A549 (cell line): ENCODE results near the gene NLRP3. TPM values are rescaled to one million over a fixed set of nuclear protein-coding genes. Genes with fewer than 3 reads are reported as not detected.

ENCODE experiments used
- ATAC-seq, 2 experiments: fragments of 200-7000 bp in 1 of 2; fragments of >200 bp in 1 of 2; cut with Nextera tagmentation in 1 of 2; cut with Tn5 transposase in 1 of 2; 3 replicates each; pipeline versions ENCODE4 v1.8.0 to v1.9.1; 2018 to 2020; ENCODE audit warnings: mild to moderate bottlenecking in 1 of 2, moderate library complexity in 1 of 2
- CTCF ChIA-PET: fragments of 300-600 bp; sonication (Branson Sonifier 250); formaldehyde crosslinking; extraction: SDS; loops from one replicate; lab custom pipeline; 2021; ENCODE audit warnings: antibody characterized with exemption, inconsistent platforms; lab: Yijun Ruan, JAX
- POLR2A ChIA-PET: fragments of 350-600 bp; formaldehyde crosslinking; extraction: SDS; loops from one replicate; lab custom pipeline; 2021; ENCODE audit warnings: antibody characterized with exemption, inconsistent platforms; lab: Yijun Ruan, JAX
- DNase-seq, 2 experiments: peaks; one replicate each; pipeline versions ENCODE4 v3.0.0 to v3.0.0-alpha.2; 2011 to 2016; ENCODE audit warnings: low read depth in 1 of 2, low spot score in 1 of 2
- FAIRE-seq: peaks from 2 replicates; lab custom pipeline; 2011; peaks lifted over from hg19 to GRCh38; lab: Jason Lieb, UNC
- H3K27ac ChIP-seq, 2 experiments: fragments of >200 bp; sonication (Bioruptor Twin); formaldehyde crosslinking; 3 replicates each; pipeline ENCODE4 v1.5.1; 2016 to 2017
- H3K4me1 ChIP-seq: fragments of >200 bp; sonication (Bioruptor Twin); formaldehyde crosslinking; 3 replicates; pipeline ENCODE4 v1.6.1; 2016
- H3K4me2 ChIP-seq: fragments of >200 bp; sonication (Bioruptor Twin); formaldehyde crosslinking; 3 replicates; pipeline ENCODE4 v1.6.1; 2016
- H3K4me3 ChIP-seq: fragments of >200 bp; sonication (Bioruptor Twin); formaldehyde crosslinking; 3 replicates; pipeline ENCODE4 v1.5.1; 2016
- H3K9me3 ChIP-seq: fragments of >200 bp; sonication (Bioruptor Twin); formaldehyde crosslinking; 3 replicates; pipeline ENCODE4 v1.6.1; 2016
- BHLHE40 ChIP-seq: IDR thresholded peaks from 2 replicates; pipeline ENCODE4 v1.6.1; 2012; ENCODE audit warnings: low read depth, low read length, inconsistent platforms
- CBX2 ChIP-seq: fragments of 200-600 bp; sonication (generic); IDR thresholded peaks from 2 replicates; pipeline ENCODE4 v1.6.1; 2016; ENCODE audit warnings: low read depth, mild to moderate bottlenecking, borderline replicate concordance
- CHD2 ChIP-seq: fragments of 150-350 bp; IDR thresholded peaks from 2 replicates; pipeline ENCODE4 v1.6.1; 2014; ENCODE audit warnings: low read length; ENCODE audit not compliant: partially characterized antibody
- EHF ChIP-seq: fragments of 250-450 bp; sonication (Bioruptor Pico); IDR thresholded peaks from 2 replicates; pipeline ENCODE4 v1.5.0; 2020; ENCODE audit warnings: mild to moderate bottlenecking
- EHMT2 ChIP-seq: fragments of 200-600 bp; sonication (generic); IDR thresholded peaks from 2 replicates; pipeline ENCODE4 v1.6.1; 2016; ENCODE audit warnings: antibody characterized with exemption, low read depth, mild to moderate bottlenecking, moderate library complexity
- EP300 ChIP-seq, 2 experiments: fragments of >200 bp; sonication (Bioruptor Twin); formaldehyde crosslinking; IDR thresholded peaks; 2 replicates in 1 of 2; 3 replicates in 1 of 2; pipeline ENCODE4 v1.6.1; 2016 to 2017
- FOSB ChIP-seq: fragments of 250-450 bp; sonication (Bioruptor Pico); IDR thresholded peaks from 2 replicates; pipeline ENCODE4 v1.5.0; 2020; ENCODE audit warnings: mild to moderate bottlenecking, moderate library complexity
- FOSL2 ChIP-seq, 2 experiments: fragments of 450-650 bp in 1 of 2; fragments of >200 bp in 1 of 2; sonication (Bioruptor Twin) in 1 of 2; formaldehyde crosslinking; IDR thresholded peaks; 2 replicates each; pipeline versions ENCODE4 v1.5.0 to v1.6.1; 2016 to 2020; ENCODE audit warnings: mild to moderate bottlenecking in 1 of 2, moderate library complexity in 1 of 2
- HEYL ChIP-seq: fragments of 250-450 bp; sonication (Bioruptor Pico); IDR thresholded peaks from 2 replicates; pipeline ENCODE4 v1.8.0; 2021; ENCODE audit warnings: mild to moderate bottlenecking, moderate library complexity
- HOXB5 ChIP-seq: fragments of 250-450 bp; sonication (Bioruptor Pico); IDR thresholded peaks from 2 replicates; pipeline ENCODE4 v1.5.0; 2020; ENCODE audit warnings: mild to moderate bottlenecking, moderate library complexity
- KDM1A ChIP-seq: fragments of 200-600 bp; sonication (generic); IDR thresholded peaks from 2 replicates; pipeline ENCODE4 v1.6.1; 2016; ENCODE audit warnings: low read depth, mild to moderate bottlenecking
- MAZ ChIP-seq: fragments of 150-350 bp; IDR thresholded peaks from 2 replicates; pipeline ENCODE4 v1.6.1; 2014; ENCODE audit warnings: antibody characterized with exemption, low read depth, low read length, borderline replicate concordance
- MYC ChIP-seq: IDR thresholded peaks from 2 replicates; pipeline ENCODE4 v1.6.1; 2012; ENCODE audit warnings: mild to moderate bottlenecking, inconsistent platforms, low read length, improper control_type of control experiment, borderline replicate concordance
- NPAS2 ChIP-seq: fragments of 250-450 bp; sonication (Bioruptor Pico); IDR thresholded peaks from 2 replicates; pipeline ENCODE4 v1.8.0; 2022; ENCODE audit warnings: mild to moderate bottlenecking, moderate library complexity, borderline replicate concordance
- POLR2A ChIP-seq: IDR thresholded peaks from 2 replicates; pipeline ENCODE4 v1.6.1; 2012; ENCODE audit warnings: mild to moderate bottlenecking, low read length
- POLR2AphosphoS2 ChIP-seq: conservative IDR thresholded peaks from 2 replicates; pipeline ENCODE4 v1.6.1; 2012; ENCODE audit warnings: low read length, improper control_type of control experiment, inconsistent platforms
- RAD21 ChIP-seq, 2 experiments: fragments of >200 bp in 1 of 2; sonication (Bioruptor Twin) in 1 of 2; formaldehyde crosslinking in 1 of 2; IDR thresholded peaks in 1 of 2; conservative IDR thresholded peaks in 1 of 2; 2 replicates in 1 of 2; 3 replicates in 1 of 2; pipeline ENCODE4 v1.6.1; 2012 to 2018; ENCODE audit warnings: inconsistent platforms in 1 of 2
- RNF2 ChIP-seq: fragments of 200-600 bp; sonication (generic); IDR thresholded peaks from 2 replicates; pipeline ENCODE4 v1.6.1; 2016; ENCODE audit warnings: low read depth, mild to moderate bottlenecking, antibody characterized with exemption, moderate library complexity, borderline replicate concordance
- SMC3 ChIP-seq: fragments of >200 bp; sonication (Bioruptor Twin); formaldehyde crosslinking; IDR thresholded peaks from 3 replicates; pipeline ENCODE4 v1.6.1; 2018; ENCODE audit warnings: inconsistent platforms
- TFCP2L1 ChIP-seq: fragments of 250-450 bp; sonication (Bioruptor Pico); IDR thresholded peaks from 2 replicates; pipeline ENCODE4 v1.5.0; 2021; ENCODE audit warnings: mild to moderate bottlenecking
- ZSCAN20 ChIP-seq: fragments of 250-450 bp; sonication (Bioruptor Pico); IDR thresholded peaks from 2 replicates; pipeline ENCODE4 v1.8.0; 2022; ENCODE audit warnings: mild to moderate bottlenecking, moderate library complexity
- WGBS: methylation state at CpG from one replicate; pipeline ENCODE4 v1.1.6; 2017; ENCODE audit errors: missing lambda C conversion rate; 5-methylcytosine and 5-hydroxymethylcytosine counted together
- polyA plus RNA-seq, 4 experiments: library from polyadenylated mRNA; depleted of rRNA in 3 of 4; stranded (reverse); fragments of >200 nt; fragmentation: RNase III in 1 of 4; extraction: RNeasy Plus Mini Kit Qiagen cat#74134 plus additional on column Dnase treatment in 1 of 4; gene quantifications; 2 replicates in 3 of 4; 3 replicates in 1 of 4; pipeline ENCODE4 v1.2.3, GENCODE V29; 2011 to 2017
- TF ChIP-seq, protein P1 (sequence below): fragments of >200 bp; sonication (Bioruptor Twin); formaldehyde crosslinking; IDR thresholded peaks from 2 replicates; pipeline ENCODE4 v1.6.1; 2016
- TF ChIP-seq, protein P2 (sequence below): fragments of 200-600 bp; sonication (generic); IDR thresholded peaks from 2 replicates; pipeline ENCODE4 v1.6.1; 2016; ENCODE audit warnings: antibody characterized with exemption, mild to moderate bottlenecking, moderate library complexity

NLRP3 gene
- polyA plus RNA-seq, 2 of the 4 experiments (the other 2 are of a cell fraction), result not detected

DNA sequence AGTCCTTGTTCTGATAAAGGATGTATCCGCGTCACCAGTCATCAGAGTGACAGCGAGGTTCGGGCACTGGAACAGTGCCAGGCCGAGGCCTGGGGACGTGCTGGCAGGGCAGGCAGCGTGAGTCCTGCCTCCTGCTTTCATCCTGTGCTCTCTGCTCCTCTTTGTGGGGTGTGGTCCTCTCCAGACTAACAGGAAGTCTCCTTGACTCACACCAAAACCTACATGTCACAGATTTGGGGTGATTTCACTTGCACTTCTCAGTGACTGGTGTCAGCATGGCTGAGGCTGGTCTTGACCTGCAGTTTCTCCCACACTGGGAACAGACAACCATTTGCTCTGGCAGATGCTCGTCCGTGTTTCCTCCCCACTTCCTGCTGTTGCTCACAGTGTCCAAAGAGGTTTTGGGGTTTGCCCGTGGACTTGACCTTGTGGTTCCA, 8.8 kb upstream of the NLRP3 start:
- POLR2A ChIA-PET, result no interaction called here
- WGBS, result 48% methylated on average over 10 of the region's 10 CpGs
- FAIRE-seq, result no peak
- H3K4me3 ChIP-seq, result no peak overlapping the region
- CTCF ChIA-PET, result no interaction called here
- no peak overlapping the region for H3K27ac ChIP-seq
- peaks cover 2% of the 10 kb centered on the region; the same call in 1 of the 3 replicates for H3K9me3 ChIP-seq
- no peak for ATAC-seq
- H3K4me2 ChIP-seq, result no peak overlapping the region
- DNase-seq, result no peak
- TF ChIP-seq CBX2, result no peak
- TF ChIP-seq POLR2AphosphoS2, result no peak
- no peak for TF ChIP-seq RAD21 (conservative IDR thresholded peaks at IDR 0.05 in 1 of 2, IDR thresholded peaks at IDR 0.05 in 1 of 2)
- TF ChIP-seq SMC3, result no peak
- TF ChIP-seq, protein P1, sequence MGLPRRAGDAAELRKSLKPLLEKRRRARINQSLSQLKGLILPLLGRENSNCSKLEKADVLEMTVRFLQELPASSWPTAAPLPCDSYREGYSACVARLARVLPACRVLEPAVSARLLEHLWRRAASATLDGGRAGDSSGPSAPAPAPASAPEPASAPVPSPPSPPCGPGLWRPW, result no peak
- no peak for TF ChIP-seq KDM1A
- TF ChIP-seq FOSL2 (IDR thresholded peaks at IDR 0.05), result no peak
- no peak for TF ChIP-seq FOSL2 (CRISPR knock-in tag; IDR thresholded peaks at IDR 0.05)
- no peak for TF ChIP-seq ZSCAN20 (CRISPR knock-in tag)
- TF ChIP-seq, all 56 proteins: peak for 0
- H3K4me1 ChIP-seq, result no peaks in the 10 kb centered on the region

DNA sequence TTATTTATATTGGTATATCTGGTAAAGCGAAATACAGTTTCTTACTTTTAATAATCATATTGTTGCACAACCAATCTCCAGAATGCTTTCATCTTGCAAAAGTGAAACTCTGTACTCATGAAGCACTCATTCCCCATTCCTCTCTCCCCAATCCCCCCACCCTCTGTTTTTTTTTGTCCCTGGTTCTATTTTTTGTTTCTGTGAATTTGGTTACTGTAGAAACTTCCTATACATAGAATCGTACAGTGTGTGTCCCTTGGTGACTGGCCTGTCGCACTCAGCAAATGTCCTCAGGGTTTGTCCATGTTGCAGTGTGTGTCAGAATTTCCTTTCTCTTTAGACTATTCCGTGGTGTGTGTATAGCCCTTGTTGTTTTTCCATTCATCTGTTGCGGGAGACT, 7.9 kb upstream of the NLRP3 start:
- Histone ChIP-seq H3K4me1 (no peaks in the 10 kb centered on the region), H3K27ac (no peak overlapping the region), H3K4me3 (no peak overlapping the region), H3K9me3 (peaks cover 2% of the 10 kb centered on the region; the same call in 1 of the 3 replicates), H3K4me2 (no peak overlapping the region)
- FAIRE-seq, result no peak
- no peak for ATAC-seq
- 39% methylated on average over 5 of the region's 5 CpGs for WGBS
- ChIA-PET CTCF (no interaction called here), POLR2A (no interaction called here)
- no peak for TF ChIP-seq POLR2A
- no peak for TF ChIP-seq MAZ
- TF ChIP-seq TFCP2L1, result no peak
- TF ChIP-seq EHMT2, result no peak
- no peak for TF ChIP-seq HEYL (CRISPR knock-in tag)
- no peak for TF ChIP-seq EHF (CRISPR knock-in tag)
- no peak for TF ChIP-seq RNF2
- TF ChIP-seq FOSB (CRISPR knock-in tag), result no peak
- TF ChIP-seq NPAS2 (CRISPR knock-in tag), result no peak
- TF ChIP-seq HOXB5, result no peak
- TF ChIP-seq, protein P2, sequence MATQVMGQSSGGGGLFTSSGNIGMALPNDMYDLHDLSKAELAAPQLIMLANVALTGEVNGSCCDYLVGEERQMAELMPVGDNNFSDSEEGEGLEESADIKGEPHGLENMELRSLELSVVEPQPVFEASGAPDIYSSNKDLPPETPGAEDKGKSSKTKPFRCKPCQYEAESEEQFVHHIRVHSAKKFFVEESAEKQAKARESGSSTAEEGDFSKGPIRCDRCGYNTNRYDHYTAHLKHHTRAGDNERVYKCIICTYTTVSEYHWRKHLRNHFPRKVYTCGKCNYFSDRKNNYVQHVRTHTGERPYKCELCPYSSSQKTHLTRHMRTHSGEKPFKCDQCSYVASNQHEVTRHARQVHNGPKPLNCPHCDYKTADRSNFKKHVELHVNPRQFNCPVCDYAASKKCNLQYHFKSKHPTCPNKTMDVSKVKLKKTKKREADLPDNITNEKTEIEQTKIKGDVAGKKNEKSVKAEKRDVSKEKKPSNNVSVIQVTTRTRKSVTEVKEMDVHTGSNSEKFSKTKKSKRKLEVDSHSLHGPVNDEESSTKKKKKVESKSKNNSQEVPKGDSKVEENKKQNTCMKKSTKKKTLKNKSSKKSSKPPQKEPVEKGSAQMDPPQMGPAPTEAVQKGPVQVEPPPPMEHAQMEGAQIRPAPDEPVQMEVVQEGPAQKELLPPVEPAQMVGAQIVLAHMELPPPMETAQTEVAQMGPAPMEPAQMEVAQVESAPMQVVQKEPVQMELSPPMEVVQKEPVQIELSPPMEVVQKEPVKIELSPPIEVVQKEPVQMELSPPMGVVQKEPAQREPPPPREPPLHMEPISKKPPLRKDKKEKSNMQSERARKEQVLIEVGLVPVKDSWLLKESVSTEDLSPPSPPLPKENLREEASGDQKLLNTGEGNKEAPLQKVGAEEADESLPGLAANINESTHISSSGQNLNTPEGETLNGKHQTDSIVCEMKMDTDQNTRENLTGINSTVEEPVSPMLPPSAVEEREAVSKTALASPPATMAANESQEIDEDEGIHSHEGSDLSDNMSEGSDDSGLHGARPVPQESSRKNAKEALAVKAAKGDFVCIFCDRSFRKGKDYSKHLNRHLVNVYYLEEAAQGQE, result no peak
- no peak for TF ChIP-seq FOSL2 (IDR thresholded peaks at IDR 0.05)
- TF ChIP-seq FOSL2 (CRISPR knock-in tag; IDR thresholded peaks at IDR 0.05), result no peak
- no peak for TF ChIP-seq CHD2
- no peak for DNase-seq

DNA sequence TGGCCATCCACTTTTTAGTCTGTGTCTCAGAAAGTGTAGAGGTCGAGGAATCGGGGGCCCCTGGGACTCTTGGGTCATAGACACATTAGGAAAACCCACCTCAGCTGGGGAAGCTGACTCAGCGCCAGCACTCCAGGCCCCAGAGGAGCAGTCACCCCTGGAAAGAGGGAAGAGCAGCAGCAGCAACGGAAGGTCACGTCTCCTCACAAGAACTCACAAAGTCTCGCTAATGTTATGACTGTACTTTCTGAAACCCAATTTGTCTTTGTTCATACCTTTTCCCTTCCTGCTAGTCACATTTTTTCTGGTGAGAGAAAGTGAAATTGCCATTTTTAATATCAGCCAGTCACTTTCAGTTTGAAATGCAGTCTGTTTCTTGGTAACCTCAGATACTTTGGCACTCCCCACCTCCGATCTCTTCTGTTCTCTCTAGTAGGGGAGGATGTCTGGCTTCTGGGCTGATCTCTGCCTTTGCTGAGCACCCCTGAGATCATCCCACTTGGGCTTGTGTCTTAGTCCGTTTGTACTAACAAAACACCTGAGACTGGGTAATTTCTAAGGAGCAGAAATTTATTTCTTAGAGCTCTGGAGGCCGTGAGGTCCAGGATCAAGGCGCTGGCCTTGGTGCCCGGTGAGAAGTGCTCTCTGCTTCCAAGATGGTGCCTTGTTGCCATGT, 6.0 kb upstream of the NLRP3 start:
- H3K27ac ChIP-seq, result no peak overlapping the region
- TF ChIP-seq BHLHE40, result no peak
- TF ChIP-seq SMC3, result no peak
- TF ChIP-seq FOSB (CRISPR knock-in tag), result no peak
- TF ChIP-seq MYC, result no peak
- TF ChIP-seq EP300 (IDR thresholded peaks at IDR 0.05), result no peak
- no peak for TF ChIP-seq RNF2
- 35% methylated on average over 11 of the region's 11 CpGs for WGBS
- CTCF ChIA-PET, result no interaction called here
- ATAC-seq (no peak), FAIRE-seq (no peak), DNase-seq (no peak)
- H3K4me2 ChIP-seq, result no peak overlapping the region
- H3K4me1 ChIP-seq, result no peaks in the 10 kb centered on the region
- H3K4me3 ChIP-seq, result no peak overlapping the region
- POLR2A ChIA-PET, result no interaction called here
- H3K9me3 ChIP-seq, result peaks cover 2% of the 10 kb centered on the region; the same call in 1 of the 3 replicates
